Measurements from ENCODE around the gene EVI5. TPM values are rescaled to one million over a fixed set of nuclear protein-coding genes. Genes with fewer than 3 reads are reported as not detected.
A peak's percentile ranks its signal among the peaks of the same experiment; 100 is the strongest.
"Not testable (repeated sequence)": the region's sequence is repeated elsewhere in the genome, so short reads cannot be mapped to it uniquely, and the experiment has no call there.

The EVI5 gene
- total RNA-seq, 2 experiments from 2014 or later: 25.7 to 27.9 TPM

GRCh38 chr1:92638498-92638897 is 146.4 kb downstream of the EVI5 start:
- intact Hi-C loops (cut with micrococcal nuclease): no loop called here
- H3K27ac Mint-ChIP-seq: no peak overlapping the region
- no peak for TF ChIP-seq CTCF (IDR thresholded peaks at IDR 0.05)
- no peak overlapping the region for H3K4me3 Mint-ChIP-seq
- no peaks in the 10 kb centered on the region for H3K36me3 Mint-ChIP-seq (ENCODE audit: low read depth)
- ChIA-PET POLR2A (no interaction called here), CTCF (no interaction called here)
- DNase-seq (no peak), ATAC-seq (no peak)
- no peaks in the 10 kb centered on the region for H3K9me3 Mint-ChIP-seq
- peaks cover 7% of the 10 kb centered on the region for H3K27me3 Mint-ChIP-seq
- no peaks in the 10 kb centered on the region for H3K4me1 Mint-ChIP-seq (ENCODE audit: low read depth)

DNA sequence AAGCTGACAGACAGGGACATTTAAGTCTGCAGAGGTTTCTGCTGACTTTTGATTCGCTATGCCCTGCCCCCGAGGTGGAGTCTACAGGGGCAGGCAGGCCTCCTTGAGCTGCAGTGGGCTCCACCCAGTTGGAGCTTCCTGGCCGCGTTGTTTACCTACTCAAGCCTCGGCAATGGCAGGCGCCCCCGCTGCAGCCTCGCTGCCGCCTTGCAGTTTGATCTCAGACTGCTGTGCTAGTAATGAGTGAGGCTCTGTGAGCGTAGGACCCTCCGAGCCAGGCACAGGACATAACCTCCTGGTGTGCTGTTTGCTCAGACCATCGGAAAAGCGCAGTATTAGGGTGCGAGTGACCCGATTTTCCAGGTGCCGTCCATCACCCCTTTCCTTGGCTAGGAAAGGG is 149.7 kb downstream of the EVI5 start:
- DNase-seq; H3K9me3 Mint-ChIP-seq; POLR2A ChIA-PET; CTCF ChIA-PET; H3K4me3 Mint-ChIP-seq; intact Hi-C loops (cut with micrococcal nuclease); H3K36me3 Mint-ChIP-seq (ENCODE audit: low read depth); H3K4me1 Mint-ChIP-seq (ENCODE audit: low read depth); ATAC-seq; H3K27ac Mint-ChIP-seq: not testable (repeated sequence)
- peaks cover 10% of the 10 kb centered on the region for H3K27me3 Mint-ChIP-seq

DNA sequence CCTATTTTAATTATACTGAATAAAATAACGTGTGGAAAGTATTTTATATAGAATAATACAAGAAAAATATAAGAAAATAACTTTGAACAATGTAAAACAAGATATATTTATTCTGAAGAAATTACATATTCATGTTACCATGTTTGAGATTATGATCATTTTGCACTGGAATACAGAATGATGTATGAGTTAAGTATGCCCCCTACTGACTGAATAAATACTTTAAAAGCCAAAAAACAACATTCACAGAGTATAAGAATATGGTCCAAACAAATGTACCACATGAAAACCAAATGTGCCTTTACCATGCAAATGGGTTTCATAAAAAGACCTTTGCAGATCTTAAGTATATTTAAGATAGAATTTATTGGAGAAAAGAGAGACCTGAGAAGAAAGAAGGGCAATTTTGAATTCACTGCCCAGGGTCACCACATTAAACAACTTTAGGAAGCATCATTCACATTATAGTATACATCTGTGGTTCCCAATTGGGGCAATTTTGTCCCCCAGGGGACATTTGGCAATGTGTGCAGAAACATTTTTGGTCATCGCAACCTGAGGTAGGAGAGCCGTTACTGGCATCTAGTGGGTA is 161.6 kb downstream of the EVI5 start:
- Mint-ChIP-seq H3K9me3 (no peaks in the 10 kb centered on the region), H3K27me3 (no peaks in the 10 kb centered on the region), H3K4me3 (no peak overlapping the region), H3K36me3 (ENCODE audit: low read depth) (peaks cover 1% of the 10 kb centered on the region), H3K27ac (no peak overlapping the region), H3K4me1 (ENCODE audit: low read depth) (peaks cover 2% of the 10 kb centered on the region)
- DNase-seq (no peak), ATAC-seq (no peak)
- ChIA-PET CTCF (interaction anchor here (0.7 to 2.2 kb wide), 10 partner anchors 138 to 639 kb away, joined by 3 to 16 read pairs (median 3); no protein-coding TSS in a partner anchor), POLR2A (interaction anchor here (0.6 kb wide), 1 partner anchor 309 kb away, joined by 3 read pairs; no protein-coding TSS in a partner anchor)
- peak; percentile 74 for TF ChIP-seq CTCF (IDR thresholded peaks at IDR 0.05)
- intact Hi-C loops (cut with micrococcal nuclease): loop anchor here (5.0 kb wide), 2 partner anchors 311 to 626 kb away; no protein-coding TSS in a partner anchor

DNA sequence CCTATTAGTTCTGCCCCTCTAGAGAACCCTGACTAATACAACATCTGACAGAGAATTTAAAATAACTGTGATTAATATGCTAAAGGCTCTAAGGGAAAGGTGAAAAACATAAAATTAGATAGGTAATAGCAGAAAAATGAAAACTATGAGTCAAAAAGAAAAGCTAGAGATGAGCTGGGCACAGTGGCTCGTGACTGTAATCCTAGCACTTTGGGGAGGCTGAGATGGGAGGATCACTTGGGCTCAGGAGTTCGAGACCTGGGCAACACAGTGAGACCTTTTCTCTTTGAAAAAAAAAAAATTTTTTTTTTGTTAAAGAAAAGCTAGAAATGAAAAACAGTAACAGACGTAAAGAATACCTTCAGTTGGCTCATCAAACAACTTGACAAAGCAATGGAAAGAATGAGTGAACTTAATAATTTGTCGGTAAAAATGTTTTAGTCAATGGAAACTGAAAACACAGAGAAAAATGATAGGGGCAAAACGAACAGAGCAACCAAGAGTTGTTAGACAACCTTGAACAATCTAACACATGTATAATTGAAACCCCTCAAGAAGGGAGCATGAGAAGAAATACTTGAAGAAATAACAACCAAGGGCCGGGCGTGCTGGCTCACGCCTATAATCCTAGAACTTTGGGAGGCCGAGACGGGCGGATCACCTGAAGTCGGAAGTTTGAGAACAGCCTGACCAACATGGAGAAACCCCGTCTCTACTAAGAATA is 165.3 kb downstream of the EVI5 start:
- ATAC-seq (peak; percentile 13), DNase-seq (no peak)
- no peak for TF ChIP-seq CTCF (IDR thresholded peaks at IDR 0.05)
- Mint-ChIP-seq H3K9me3 (no peaks in the 10 kb centered on the region), H3K4me3 (no peak overlapping the region), H3K27me3 (no peaks in the 10 kb centered on the region), H3K36me3 (ENCODE audit: low read depth) (peaks cover 1% of the 10 kb centered on the region), H3K4me1 (ENCODE audit: low read depth) (peaks cover 2% of the 10 kb centered on the region), H3K27ac (no peak overlapping the region)
- CTCF ChIA-PET: interaction anchor here (1.2 kb wide), 1 partner anchor 309 kb away, joined by 3 read pairs; no protein-coding TSS in a partner anchor
- intact Hi-C loops (cut with micrococcal nuclease): loop anchor here (5.0 kb wide), 2 partner anchors 307 to 622 kb away; no protein-coding TSS in a partner anchor
- POLR2A ChIA-PET: interaction anchor here (0.6 to 0.9 kb wide), 2 partner anchors 150 to 165 kb away, joined by 3 to 4 read pairs; partner anchors contain the start of gene EVI5

DNA sequence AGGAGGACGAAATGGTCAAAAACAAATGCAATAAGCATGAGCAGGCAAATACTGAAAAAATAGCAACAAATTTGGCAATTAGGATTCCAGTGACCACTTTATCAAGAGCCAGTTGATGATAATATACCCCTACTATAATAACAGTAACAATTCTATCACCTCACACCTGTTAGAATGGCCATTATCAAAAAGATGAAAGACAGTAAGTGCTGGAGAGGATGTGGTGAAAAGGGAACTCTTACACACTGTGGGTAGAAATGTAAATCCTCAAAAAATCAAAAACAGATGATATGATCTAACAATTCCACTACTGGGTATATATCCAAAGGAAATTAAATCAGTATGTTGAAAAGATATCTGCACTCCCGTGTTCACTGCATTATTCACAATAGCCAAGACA is 183.9 kb downstream of the EVI5 start:
- CTCF ChIA-PET: interaction anchor here (1.5 to 3.0 kb wide), 2 partner anchors 115 to 282 kb away, joined by 4 to 10 read pairs; partner anchors contain the start of gene GFI1
- Mint-ChIP-seq H3K36me3 (ENCODE audit: low read depth) (peaks cover 3% of the 10 kb centered on the region), H3K27ac (no peak overlapping the region), H3K9me3 (peaks cover 3% of the 10 kb centered on the region), H3K4me3 (no peak overlapping the region), H3K4me1 (ENCODE audit: low read depth) (peaks cover 36% of the 10 kb centered on the region), H3K27me3 (no peaks in the 10 kb centered on the region)
- DNase-seq (no peak), ATAC-seq (peak; percentile 39)
- POLR2A ChIA-PET: interaction anchor here (1.5 kb wide), 1 partner anchor 115 kb away, joined by 3 read pairs; the partner anchor contains the start of gene GFI1
- intact Hi-C loops (cut with micrococcal nuclease): no loop called here
- no peak for TF ChIP-seq CTCF (IDR thresholded peaks at IDR 0.05)

Data from activated CD8-positive, alpha-beta T cell treated with anti-CD3 and anti-CD28 coated beads for 36 hours (primary cell).